CD4-positive, alpha-beta T cell treated with Interleukin-1 beta for 1 hour (primary cell): ENCODE measurements around the gene ENPP7.

Source experiments
- DNase-seq, 2 donors: peaks; one replicate each; pipeline ENCODE4 v3.0.0-alpha.2; 2020 to 2022

ENPP7 gene

GRCh38 chr17:79730769-79731483 is at the start of gene ENPP7:
TSS of gene ENPP7 (plus strand) at chr17:79730943. CDS start at chr17:79731140, 197 bp downstream.
- no peak for DNase-seq

GRCh38 chr17:79681101-79681621 is 49.6 kb upstream of the ENPP7 start:
- DNase-seq: no peak

- DNase-seq: no peak
These were observed 49.0 kb upstream of the ENPP7 start for GRCh38 chr17:79681628-79682261.

- no peak for DNase-seq
These were observed 47.4 kb upstream of the ENPP7 start for GRCh38 chr17:79683365-79683764.

- no peak for DNase-seq
These were observed 46.4 kb upstream of the ENPP7 start for GRCh38 chr17:79684132-79684985.

- no peak for DNase-seq
These were observed 45.6 kb upstream of the ENPP7 start for GRCh38 chr17:79685121-79685520.

- no peak for DNase-seq
These were observed 44.3 kb upstream of the ENPP7 start for GRCh38 chr17:79686476-79686875.

- DNase-seq: no peak
These were observed 40.3 kb upstream of the ENPP7 start for GRCh38 chr17:79690466-79690865.

- no peak for DNase-seq
These were observed 39.5 kb upstream of the ENPP7 start for GRCh38 chr17:79690988-79691836.

- DNase-seq: no peak
These were observed 38.8 kb upstream of the ENPP7 start for GRCh38 chr17:79691931-79692330.

- DNase-seq: no peak
These were observed 37.3 kb upstream of the ENPP7 start for GRCh38 chr17:79693419-79693818.

- DNase-seq: no peak
These were observed 35.4 kb upstream of the ENPP7 start for GRCh38 chr17:79695293-79695790.

GRCh38 chr17:79695797-79696609 is 34.7 kb upstream of the ENPP7 start:
- DNase-seq: no peak

GRCh38 chr17:79696610-79696982 is 34.1 kb upstream of the ENPP7 start:
- DNase-seq: no peak

- DNase-seq: no peak
These were observed 32.4 kb upstream of the ENPP7 start for GRCh38 chr17:79698146-79698846.

GRCh38 chr17:79699386-79700036 is 31.2 kb upstream of the ENPP7 start:
- DNase-seq: no peak

- no peak for DNase-seq
These were observed 30.2 kb upstream of the ENPP7 start for GRCh38 chr17:79700592-79700991.

GRCh38 chr17:79702034-79702433 is 28.7 kb upstream of the ENPP7 start:
- no peak for DNase-seq

- no peak for DNase-seq
These were observed 28.1 kb upstream of the ENPP7 start for GRCh38 chr17:79702550-79703236.

GRCh38 chr17:79704691-79705090 is 26.1 kb upstream of the ENPP7 start:
- DNase-seq: no peak
